SK-N-SH treated with all-trans-retinoic acid at 6 μM for 48 hours (cell line): ENCODE data around the gene KIF4B.

Experiments
- ATAC-seq: fragments of 200-7000 bp; cut with Tn5 transposase; 3 replicates; pipeline ENCODE4 v1.9.1; 2020; ENCODE audit warnings: mild to moderate bottlenecking, moderate library complexity
- BACH2 ChIP-seq: fragments of 250-450 bp; sonication (Bioruptor Pico); IDR thresholded peaks from 2 replicates; pipeline ENCODE4 v1.9.0; 2021; ENCODE audit warnings: mild to moderate bottlenecking, borderline replicate concordance
- CSDC2 ChIP-seq: fragments of 250-450 bp; sonication (Bioruptor Pico); IDR thresholded peaks from 2 replicates; pipeline ENCODE4 v1.5.0; 2020; ENCODE audit warnings: mild to moderate bottlenecking, moderate library complexity
- ESRRG ChIP-seq: fragments of 250-450 bp; sonication (Bioruptor Pico); IDR thresholded peaks from 2 replicates; pipeline ENCODE4 v1.6.1; 2021; ENCODE audit warnings: mild to moderate bottlenecking
- GLIS3 ChIP-seq: fragments of 250-450 bp; sonication (Bioruptor Pico); IDR thresholded peaks from 2 replicates; pipeline ENCODE4 v1.5.0; 2020; ENCODE audit warnings: mild to moderate bottlenecking, moderate library complexity
- ISL1 ChIP-seq: fragments of 250-450 bp; sonication (Bioruptor Pico); IDR thresholded peaks from 2 replicates; pipeline ENCODE4 v2.1.2; 2022; ENCODE audit warnings: mild to moderate bottlenecking, moderate library complexity
- OSR1 ChIP-seq: fragments of 250-450 bp; sonication (Bioruptor Pico); IDR thresholded peaks from 2 replicates; pipeline ENCODE4 v1.8.0; 2022; ENCODE audit warnings: moderate library complexity, mild to moderate bottlenecking, inconsistent platforms
- PPARA ChIP-seq: fragments of 250-450 bp; sonication (Bioruptor Pico); IDR thresholded peaks from 2 replicates; pipeline ENCODE4 v1.5.0; 2020; ENCODE audit warnings: mild to moderate bottlenecking, borderline replicate concordance
- RARB ChIP-seq: fragments of 250-450 bp; sonication (Bioruptor Pico); IDR thresholded peaks from 2 replicates; pipeline ENCODE4 v1.8.0; 2021; ENCODE audit warnings: mild to moderate bottlenecking, moderate library complexity
- SNAI2 ChIP-seq: fragments of 250-450 bp; sonication (Bioruptor Pico); IDR thresholded peaks from 2 replicates; pipeline ENCODE4 v1.5.0; 2020; ENCODE audit warnings: mild to moderate bottlenecking, moderate library complexity
- TCF4 ChIP-seq: fragments of 250-450 bp; sonication (Bioruptor Pico); IDR thresholded peaks from 2 replicates; pipeline ENCODE4 v1.8.0; 2021; ENCODE audit warnings: mild to moderate bottlenecking, moderate library complexity, borderline replicate concordance
- TOX ChIP-seq: fragments of 250-450 bp; sonication (Bioruptor Pico); IDR thresholded peaks from 2 replicates; pipeline ENCODE4 v1.8.0; 2021; ENCODE audit warnings: mild to moderate bottlenecking, moderate library complexity, borderline replicate concordance
- ZC3H10 ChIP-seq: fragments of 250-450 bp; sonication (Bioruptor Pico); IDR thresholded peaks from 2 replicates; pipeline ENCODE4 v1.5.1; 2021; ENCODE audit warnings: mild to moderate bottlenecking, moderate library complexity
- ZFP30 ChIP-seq: fragments of 450-650 bp; formaldehyde crosslinking; IDR thresholded peaks from 2 replicates; pipeline ENCODE4 v1.5.0; 2022; ENCODE audit warnings: mild to moderate bottlenecking, moderate library complexity
- ZNF565 ChIP-seq: fragments of 450-650 bp; formaldehyde crosslinking; conservative IDR thresholded peaks from 2 replicates; pipeline ENCODE4 v1.5.0; 2020; ENCODE audit warnings: low read depth, mild to moderate bottlenecking, moderate library complexity
- ZNF70 ChIP-seq: fragments of 450-650 bp; formaldehyde crosslinking; IDR thresholded peaks from 2 replicates; pipeline ENCODE4 v1.5.0; 2020; ENCODE audit warnings: mild to moderate bottlenecking, moderate library complexity
- ZNF8 ChIP-seq: fragments of 450-650 bp; formaldehyde crosslinking; IDR thresholded peaks from 2 replicates; pipeline ENCODE4 v1.5.0; 2020; ENCODE audit warnings: mild to moderate bottlenecking, moderate library complexity
- TF ChIP-seq, protein P1 (sequence below): fragments of 250-450 bp; sonication (Bioruptor Pico); IDR thresholded peaks from 2 replicates; pipeline ENCODE4 v1.8.0; 2020; ENCODE audit warnings: mild to moderate bottlenecking, moderate library complexity, borderline replicate concordance
- TF ChIP-seq, protein P2 (sequence below): fragments of 250-450 bp; sonication (Bioruptor Pico); IDR thresholded peaks from 2 replicates; pipeline ENCODE4 v1.5.0; 2020; ENCODE audit warnings: mild to moderate bottlenecking, moderate library complexity
- TF ChIP-seq, protein P3 (sequence below): fragments of 250-450 bp; sonication (Bioruptor Pico); IDR thresholded peaks from 2 replicates; pipeline ENCODE4 v1.5.1; 2020; ENCODE audit warnings: low read depth, mild to moderate bottlenecking, moderate library complexity
- TF ChIP-seq, protein P4 (sequence below): fragments of 250-450 bp; sonication (Bioruptor Pico); IDR thresholded peaks from 2 replicates; pipeline ENCODE4 v1.5.1; 2021; ENCODE audit warnings: mild to moderate bottlenecking, moderate library complexity
- TF ChIP-seq, protein P5 (sequence below): fragments of 250-450 bp; sonication (Bioruptor Pico); IDR thresholded peaks from 2 replicates; pipeline ENCODE4 v1.8.0; 2021; ENCODE audit warnings: low read depth, mild to moderate bottlenecking, moderate library complexity, borderline replicate concordance

Gene KIF4B

DNA sequence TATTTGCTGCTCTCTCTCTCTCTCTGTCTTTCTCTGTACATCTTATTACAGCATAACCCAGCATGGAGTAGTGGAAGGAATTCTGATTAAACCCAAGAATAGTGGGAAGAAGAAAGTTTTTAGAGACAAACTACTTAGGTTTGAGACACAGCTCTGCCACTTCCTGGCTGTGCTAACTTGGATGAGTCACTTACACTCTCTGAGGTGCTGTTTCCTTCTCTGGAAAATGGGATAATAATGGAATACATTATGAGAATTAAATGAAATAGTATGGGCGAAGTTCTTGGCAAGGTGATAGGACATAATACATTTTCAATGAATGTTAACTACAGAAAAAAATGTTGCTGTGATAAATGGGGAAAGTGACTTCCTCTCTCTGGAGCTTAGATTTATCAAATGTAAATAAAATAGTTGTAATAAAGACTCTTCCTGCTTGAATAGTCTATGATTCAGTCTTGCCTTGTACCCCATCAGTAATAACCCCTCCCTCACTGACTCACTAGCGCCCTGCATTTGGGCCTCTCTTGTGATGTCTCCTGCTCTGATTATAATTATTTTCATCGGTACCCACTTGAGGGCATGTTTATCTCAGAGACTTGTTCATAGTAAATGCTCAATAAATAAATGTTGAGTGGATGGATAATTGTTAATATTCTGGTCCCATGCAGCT, 27.6 kb downstream of the KIF4B start (continued):
- TF ChIP-seq, protein P1, sequence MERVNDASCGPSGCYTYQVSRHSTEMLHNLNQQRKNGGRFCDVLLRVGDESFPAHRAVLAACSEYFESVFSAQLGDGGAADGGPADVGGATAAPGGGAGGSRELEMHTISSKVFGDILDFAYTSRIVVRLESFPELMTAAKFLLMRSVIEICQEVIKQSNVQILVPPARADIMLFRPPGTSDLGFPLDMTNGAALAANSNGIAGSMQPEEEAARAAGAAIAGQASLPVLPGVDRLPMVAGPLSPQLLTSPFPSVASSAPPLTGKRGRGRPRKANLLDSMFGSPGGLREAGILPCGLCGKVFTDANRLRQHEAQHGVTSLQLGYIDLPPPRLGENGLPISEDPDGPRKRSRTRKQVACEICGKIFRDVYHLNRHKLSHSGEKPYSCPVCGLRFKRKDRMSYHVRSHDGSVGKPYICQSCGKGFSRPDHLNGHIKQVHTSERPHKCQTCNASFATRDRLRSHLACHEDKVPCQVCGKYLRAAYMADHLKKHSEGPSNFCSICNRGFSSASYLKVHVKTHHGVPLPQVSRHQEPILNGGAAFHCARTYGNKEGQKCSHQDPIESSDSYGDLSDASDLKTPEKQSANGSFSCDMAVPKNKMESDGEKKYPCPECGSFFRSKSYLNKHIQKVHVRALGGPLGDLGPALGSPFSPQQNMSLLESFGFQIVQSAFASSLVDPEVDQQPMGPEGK (CRISPR knock-in tag), result no peak
- TF ChIP-seq BACH2 (CRISPR knock-in tag), result no peak
- no peak for TF ChIP-seq PPARA (CRISPR knock-in tag)
- no peak for TF ChIP-seq ZNF565 (CRISPR knock-in tag)
- no peak for TF ChIP-seq RARB (CRISPR knock-in tag)
- TF ChIP-seq CSDC2 (CRISPR knock-in tag), result no peak
- TF ChIP-seq TOX (CRISPR knock-in tag), result no peak
- TF ChIP-seq, all 23 proteins: peak for 0

DNA sequence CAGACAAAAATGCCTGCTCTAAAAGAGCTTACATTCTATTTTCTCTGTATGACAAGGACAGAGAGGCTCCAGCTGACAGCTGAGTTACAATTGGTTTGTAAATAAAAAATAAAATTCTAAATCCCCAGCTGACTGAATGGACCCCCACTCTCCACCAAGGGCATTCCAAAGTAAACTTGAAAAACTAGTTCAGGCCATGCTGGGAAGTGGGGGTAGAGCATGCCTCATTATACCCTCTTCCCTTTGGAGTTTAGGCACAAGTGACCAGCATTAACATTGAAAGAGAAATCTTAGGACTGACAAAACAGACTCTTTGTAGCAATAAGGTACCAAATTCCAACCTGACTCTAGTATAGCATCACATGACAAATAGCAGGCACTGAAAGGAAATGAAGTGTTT, 31.0 kb downstream of the KIF4B start:
- TF ChIP-seq BACH2 (CRISPR knock-in tag), result no peak
- TF ChIP-seq, all 23 proteins: peak for 0
- no peak for ATAC-seq

DNA sequence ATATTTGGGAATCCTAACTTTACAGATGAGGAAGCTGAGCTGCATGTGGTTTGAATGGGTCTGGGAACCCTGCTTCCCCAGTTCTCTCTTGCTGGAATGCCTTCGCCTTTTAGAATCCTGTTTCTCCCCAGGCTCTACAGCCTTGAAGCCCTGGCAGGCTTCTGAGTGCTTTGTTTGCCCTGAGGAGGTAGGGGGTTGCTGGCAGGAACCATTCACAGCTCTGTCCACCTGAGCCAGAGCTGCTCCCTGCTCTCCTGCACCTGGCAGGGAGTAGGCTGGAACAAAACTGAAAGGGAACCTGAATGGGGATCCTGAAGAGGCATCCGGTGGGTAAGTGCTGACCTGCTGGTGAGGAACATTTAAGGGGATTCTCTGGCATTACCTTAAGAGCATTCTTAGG, 33.0 kb downstream of the KIF4B start:
- no peak for ATAC-seq

DNA sequence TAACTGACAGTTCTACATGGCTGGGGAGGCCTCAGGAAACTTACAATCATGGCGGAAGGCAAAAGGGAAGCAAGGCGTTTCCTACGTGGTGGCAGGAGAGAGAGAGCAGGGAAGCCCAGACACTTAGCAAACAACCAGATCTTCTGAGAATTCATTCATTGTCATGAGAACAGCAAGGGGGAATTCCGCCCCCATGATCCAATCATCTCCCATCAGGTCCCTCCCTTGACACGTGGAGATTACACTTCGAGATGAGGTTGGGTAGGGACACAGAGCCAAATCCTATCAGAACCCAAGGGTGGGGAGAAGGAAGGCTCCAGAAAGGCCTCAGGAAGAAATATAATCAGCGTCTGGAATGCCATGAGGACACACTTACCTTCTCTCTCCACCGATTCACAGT, 34.3 kb downstream of the KIF4B start:
- no peak for ATAC-seq
- TF ChIP-seq BACH2 (CRISPR knock-in tag) (no peak), SNAI2 (CRISPR knock-in tag) (no peak), RARB (CRISPR knock-in tag) (no peak), GLIS3 (CRISPR knock-in tag) (no peak), ESRRG (no peak), TOX (CRISPR knock-in tag) (no peak), ZNF565 (CRISPR knock-in tag) (no peak), TCF4 (CRISPR knock-in tag) (no peak), ZC3H10 (CRISPR knock-in tag) (no peak), PPARA (CRISPR knock-in tag) (no peak), ISL1 (CRISPR knock-in tag) (no peak)
- TF ChIP-seq, protein P2, sequence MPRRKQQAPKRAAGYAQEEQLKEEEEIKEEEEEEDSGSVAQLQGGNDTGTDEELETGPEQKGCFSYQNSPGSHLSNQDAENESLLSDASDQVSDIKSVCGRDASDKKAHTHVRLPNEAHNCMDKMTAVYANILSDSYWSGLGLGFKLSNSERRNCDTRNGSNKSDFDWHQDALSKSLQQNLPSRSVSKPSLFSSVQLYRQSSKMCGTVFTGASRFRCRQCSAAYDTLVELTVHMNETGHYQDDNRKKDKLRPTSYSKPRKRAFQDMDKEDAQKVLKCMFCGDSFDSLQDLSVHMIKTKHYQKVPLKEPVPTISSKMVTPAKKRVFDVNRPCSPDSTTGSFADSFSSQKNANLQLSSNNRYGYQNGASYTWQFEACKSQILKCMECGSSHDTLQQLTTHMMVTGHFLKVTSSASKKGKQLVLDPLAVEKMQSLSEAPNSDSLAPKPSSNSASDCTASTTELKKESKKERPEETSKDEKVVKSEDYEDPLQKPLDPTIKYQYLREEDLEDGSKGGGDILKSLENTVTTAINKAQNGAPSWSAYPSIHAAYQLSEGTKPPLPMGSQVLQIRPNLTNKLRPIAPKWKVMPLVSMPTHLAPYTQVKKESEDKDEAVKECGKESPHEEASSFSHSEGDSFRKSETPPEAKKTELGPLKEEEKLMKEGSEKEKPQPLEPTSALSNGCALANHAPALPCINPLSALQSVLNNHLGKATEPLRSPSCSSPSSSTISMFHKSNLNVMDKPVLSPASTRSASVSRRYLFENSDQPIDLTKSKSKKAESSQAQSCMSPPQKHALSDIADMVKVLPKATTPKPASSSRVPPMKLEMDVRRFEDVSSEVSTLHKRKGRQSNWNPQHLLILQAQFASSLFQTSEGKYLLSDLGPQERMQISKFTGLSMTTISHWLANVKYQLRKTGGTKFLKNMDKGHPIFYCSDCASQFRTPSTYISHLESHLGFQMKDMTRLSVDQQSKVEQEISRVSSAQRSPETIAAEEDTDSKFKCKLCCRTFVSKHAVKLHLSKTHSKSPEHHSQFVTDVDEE (CRISPR knock-in tag), result no peak

More for the DNA sequence above, 33.0 kb downstream of the KIF4B start:
- TF ChIP-seq, protein P3, sequence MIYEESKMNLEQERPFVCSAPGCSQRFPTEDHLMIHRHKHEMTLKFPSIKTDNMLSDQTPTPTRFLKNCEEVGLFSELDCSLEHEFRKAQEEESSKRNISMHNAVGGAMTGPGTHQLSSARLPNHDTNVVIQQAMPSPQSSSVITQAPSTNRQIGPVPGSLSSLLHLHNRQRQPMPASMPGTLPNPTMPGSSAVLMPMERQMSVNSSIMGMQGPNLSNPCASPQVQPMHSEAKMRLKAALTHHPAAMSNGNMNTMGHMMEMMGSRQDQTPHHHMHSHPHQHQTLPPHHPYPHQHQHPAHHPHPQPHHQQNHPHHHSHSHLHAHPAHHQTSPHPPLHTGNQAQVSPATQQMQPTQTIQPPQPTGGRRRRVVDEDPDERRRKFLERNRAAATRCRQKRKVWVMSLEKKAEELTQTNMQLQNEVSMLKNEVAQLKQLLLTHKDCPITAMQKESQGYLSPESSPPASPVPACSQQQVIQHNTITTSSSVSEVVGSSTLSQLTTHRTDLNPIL (CRISPR knock-in tag), result no peak
- TF ChIP-seq RARB (CRISPR knock-in tag) (no peak), TOX (CRISPR knock-in tag) (no peak), ZNF565 (CRISPR knock-in tag) (no peak), PPARA (CRISPR knock-in tag) (no peak), GLIS3 (CRISPR knock-in tag) (no peak), OSR1 (no peak), ZNF70 (CRISPR knock-in tag) (no peak), ZFP30 (no peak), SNAI2 (CRISPR knock-in tag) (no peak), ZNF8 (CRISPR knock-in tag) (no peak), CSDC2 (CRISPR knock-in tag) (no peak)
- TF ChIP-seq, protein P4, sequence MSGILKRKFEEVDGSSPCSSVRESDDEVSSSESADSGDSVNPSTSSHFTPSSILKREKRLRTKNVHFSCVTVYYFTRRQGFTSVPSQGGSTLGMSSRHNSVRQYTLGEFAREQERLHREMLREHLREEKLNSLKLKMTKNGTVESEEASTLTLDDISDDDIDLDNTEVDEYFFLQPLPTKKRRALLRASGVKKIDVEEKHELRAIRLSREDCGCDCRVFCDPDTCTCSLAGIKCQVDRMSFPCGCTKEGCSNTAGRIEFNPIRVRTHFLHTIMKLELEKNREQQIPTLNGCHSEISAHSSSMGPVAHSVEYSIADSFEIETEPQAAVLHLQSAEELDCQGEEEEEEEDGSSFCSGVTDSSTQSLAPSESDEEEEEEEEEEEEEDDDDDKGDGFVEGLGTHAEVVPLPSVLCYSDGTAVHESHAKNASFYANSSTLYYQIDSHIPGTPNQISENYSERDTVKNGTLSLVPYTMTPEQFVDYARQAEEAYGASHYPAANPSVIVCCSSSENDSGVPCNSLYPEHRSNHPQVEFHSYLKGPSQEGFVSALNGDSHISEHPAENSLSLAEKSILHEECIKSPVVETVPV (CRISPR knock-in tag), result no peak
- TF ChIP-seq, protein P5, sequence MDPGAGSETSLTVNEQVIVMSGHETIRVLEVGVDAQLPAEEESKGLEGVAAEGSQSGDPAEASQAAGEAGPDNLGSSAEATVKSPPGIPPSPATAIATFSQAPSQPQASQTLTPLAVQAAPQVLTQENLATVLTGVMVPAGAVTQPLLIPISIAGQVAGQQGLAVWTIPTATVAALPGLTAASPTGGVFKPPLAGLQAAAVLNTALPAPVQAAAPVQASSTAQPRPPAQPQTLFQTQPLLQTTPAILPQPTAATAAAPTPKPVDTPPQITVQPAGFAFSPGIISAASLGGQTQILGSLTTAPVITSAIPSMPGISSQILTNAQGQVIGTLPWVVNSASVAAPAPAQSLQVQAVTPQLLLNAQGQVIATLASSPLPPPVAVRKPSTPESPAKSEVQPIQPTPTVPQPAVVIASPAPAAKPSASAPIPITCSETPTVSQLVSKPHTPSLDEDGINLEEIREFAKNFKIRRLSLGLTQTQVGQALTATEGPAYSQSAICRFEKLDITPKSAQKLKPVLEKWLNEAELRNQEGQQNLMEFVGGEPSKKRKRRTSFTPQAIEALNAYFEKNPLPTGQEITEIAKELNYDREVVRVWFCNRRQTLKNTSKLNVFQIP (CRISPR knock-in tag), result no peak
- TF ChIP-seq, protein P2 (CRISPR knock-in tag), result no peak
